Neural cell (in vitro differentiated cells): Measurements from ENCODE around the gene GALR1. TPM values are rescaled to one million over a fixed set of nuclear protein-coding genes. Genes with fewer than 3 reads are reported as not detected.

Experiments
- H2AFZ ChIP-seq: fragments of 200-600, 300-800 bp; sonication (generic), shearing (Covaris generic); 2 replicates; pipeline ENCODE4 v1.6.0; 2014; ENCODE audit warnings: low read depth, mild to moderate bottlenecking, antibody characterized with exemption, low read length, moderate library complexity
- H3F3A ChIP-seq: fragments of 200-600 bp; shearing (Covaris generic); 2 replicates; pipeline ENCODE4 v1.6.1; 2016; ENCODE audit warnings: mild to moderate bottlenecking, moderate library complexity, mixed read lengths, antibody characterized with exemption, low read length; ENCODE audit not compliant: insufficient read depth, poor library complexity, severe bottlenecking
- H3K27ac ChIP-seq: fragments of 200-600, 300-800 bp; sonication (generic), shearing (Covaris generic); 2 replicates; pipeline ENCODE4 v1.5.1; 2014; ENCODE audit warnings: mild to moderate bottlenecking, low read length, moderate library complexity
- H3K27me3 ChIP-seq: fragments of 300-800, 200-600 bp; sonication (generic), shearing (Covaris generic); 2 replicates; pipeline ENCODE4 v1.6.0; 2014; ENCODE audit warnings: mild to moderate bottlenecking, low read depth, low read length, moderate library complexity; ENCODE audit not compliant: insufficient read depth
- H3K36me3 ChIP-seq: fragments of 300-800, 200-600 bp; sonication (generic), shearing (Covaris generic); 2 replicates; pipeline ENCODE4 v1.5.1; 2014; ENCODE audit warnings: mild to moderate bottlenecking, antibody characterized with exemption, low read length, moderate library complexity; ENCODE audit not compliant: insufficient read depth
- H3K4me2 ChIP-seq: fragments of 300-800, 200-600 bp; sonication (generic), shearing (Covaris generic); 2 replicates; pipeline ENCODE4 v1.6.0; 2014; ENCODE audit warnings: mild to moderate bottlenecking, low read length
- H3K4me3 ChIP-seq: fragments of 300-800, 200-600 bp; sonication (generic), shearing (Covaris generic); 2 replicates; pipeline ENCODE4 v1.5.1; 2014; ENCODE audit warnings: mild to moderate bottlenecking, low read length, moderate library complexity
- H3K79me2 ChIP-seq: fragments of 200-600 bp; shearing (Covaris generic); replicated peaks from 2 replicates; pipeline ENCODE4 v1.6.0; 2014; ENCODE audit warnings: mild to moderate bottlenecking, low read length, moderate library complexity; ENCODE audit not compliant: insufficient read depth
- H3K9ac ChIP-seq: fragments of 300-800, 200-600 bp; sonication (generic), shearing (Covaris generic); 2 replicates; pipeline ENCODE4 v1.6.1; 2016; ENCODE audit warnings: mild to moderate bottlenecking, low read length, mixed read lengths
- H3K9me2 ChIP-seq: fragments of 200-600 bp; shearing (Covaris generic); 2 replicates; pipeline ENCODE4 v1.6.1; 2016; ENCODE audit warnings: mild to moderate bottlenecking, low read length, mixed read lengths; ENCODE audit not compliant: insufficient read depth
- H3K9me3 ChIP-seq: fragments of 200-600, 300-800 bp; sonication (generic), shearing (Covaris generic); 2 replicates; pipeline ENCODE4 v1.6.1; 2016; ENCODE audit warnings: mild to moderate bottlenecking, mixed run types, low read length, moderate library complexity, mixed read lengths
- H4K20me1 ChIP-seq: fragments of 200-600 bp; shearing (Covaris generic); 2 replicates; pipeline ENCODE4 v1.6.1; 2016; ENCODE audit warnings: mild to moderate bottlenecking, mixed run types; ENCODE audit not compliant: insufficient read depth
- EP300 ChIP-seq: fragments of 450-650 bp; conservative IDR thresholded peaks from 2 replicates; pipeline ENCODE4 v1.6.1; 2014; ENCODE audit warnings: antibody characterized with exemption, mild to moderate bottlenecking, moderate library complexity; ENCODE audit not compliant: poor library complexity, severe bottlenecking
- EZH2 ChIP-seq: fragments of 200-600, 300-800 bp; shearing (Covaris generic), sonication (generic); IDR thresholded peaks from 2 replicates; pipeline ENCODE4 v1.6.1; 2014; ENCODE audit warnings: antibody characterized with exemption, low read length, borderline replicate concordance, mild to moderate bottlenecking; ENCODE audit not compliant: insufficient read depth, poor library complexity, severe bottlenecking
- MXI1 ChIP-seq: fragments of 450-650 bp; conservative IDR thresholded peaks from 2 replicates; pipeline ENCODE4 v1.6.1; 2014; ENCODE audit warnings: antibody characterized with exemption, mild to moderate bottlenecking; ENCODE audit not compliant: poor library complexity, severe bottlenecking
- POLR2AphosphoS5 ChIP-seq: IDR thresholded peaks from 2 replicates; pipeline ENCODE4 v1.6.1; 2012
- RAD21 ChIP-seq: fragments of 450-650 bp; conservative IDR thresholded peaks from 2 replicates; pipeline ENCODE4 v1.6.1; 2014; ENCODE audit warnings: antibody characterized with exemption, mild to moderate bottlenecking, moderate library complexity
- SMC3 ChIP-seq: fragments of 450-650 bp; conservative IDR thresholded peaks from 2 replicates; pipeline ENCODE4 v1.6.1; 2014; ENCODE audit warnings: antibody characterized with exemption, mild to moderate bottlenecking, moderate library complexity; ENCODE audit not compliant: poor library complexity
- TAF1 ChIP-seq: IDR thresholded peaks from 2 replicates; pipeline ENCODE4 v1.6.1; 2012; ENCODE audit warnings: low read depth
- polyA plus RNA-seq: library from polyadenylated mRNA; depleted of rRNA; stranded (reverse); fragments of >200 nt; gene quantifications from 2 replicates; pipeline ENCODE4 v1.2.3, GENCODE V29; 2014
- TF ChIP-seq, protein P1 (sequence below): IDR thresholded peaks from 2 replicates; pipeline ENCODE4 v1.6.1; 2012; ENCODE audit warnings: borderline replicate concordance
- TF ChIP-seq, protein P2 (sequence below): fragments of 450-650 bp; IDR thresholded peaks from 2 replicates; pipeline ENCODE4 v1.5.1; 2014; ENCODE audit warnings: antibody characterized with exemption, mild to moderate bottlenecking, moderate library complexity; ENCODE audit not compliant: poor library complexity, severe bottlenecking

Gene GALR1
- polyA plus RNA-seq, 1 donor from 2014 or later, result 0.11 TPM

- Histone ChIP-seq H3K4me3 (no peak overlapping the region), H4K20me1 (no peaks in the 10 kb centered on the region), H3K9me3 (no peaks in the 10 kb centered on the region), H3K4me2 (no peak overlapping the region), H3K79me2 (no peaks in the 10 kb centered on the region), H3K9ac (no peak overlapping the region), H3K36me3 (no peaks in the 10 kb centered on the region), H2AFZ (no peak overlapping the region), H3K27ac (no peak overlapping the region), H3K9me2 (no peaks in the 10 kb centered on the region), H3K27me3 (no peaks in the 10 kb centered on the region), H3F3A (no peaks in the 10 kb centered on the region)
- TF ChIP-seq EP300, result no peak
- TF ChIP-seq MXI1, result no peak
- TF ChIP-seq SMC3, result no peak
- no peak for TF ChIP-seq EZH2
- TF ChIP-seq, protein P1, sequence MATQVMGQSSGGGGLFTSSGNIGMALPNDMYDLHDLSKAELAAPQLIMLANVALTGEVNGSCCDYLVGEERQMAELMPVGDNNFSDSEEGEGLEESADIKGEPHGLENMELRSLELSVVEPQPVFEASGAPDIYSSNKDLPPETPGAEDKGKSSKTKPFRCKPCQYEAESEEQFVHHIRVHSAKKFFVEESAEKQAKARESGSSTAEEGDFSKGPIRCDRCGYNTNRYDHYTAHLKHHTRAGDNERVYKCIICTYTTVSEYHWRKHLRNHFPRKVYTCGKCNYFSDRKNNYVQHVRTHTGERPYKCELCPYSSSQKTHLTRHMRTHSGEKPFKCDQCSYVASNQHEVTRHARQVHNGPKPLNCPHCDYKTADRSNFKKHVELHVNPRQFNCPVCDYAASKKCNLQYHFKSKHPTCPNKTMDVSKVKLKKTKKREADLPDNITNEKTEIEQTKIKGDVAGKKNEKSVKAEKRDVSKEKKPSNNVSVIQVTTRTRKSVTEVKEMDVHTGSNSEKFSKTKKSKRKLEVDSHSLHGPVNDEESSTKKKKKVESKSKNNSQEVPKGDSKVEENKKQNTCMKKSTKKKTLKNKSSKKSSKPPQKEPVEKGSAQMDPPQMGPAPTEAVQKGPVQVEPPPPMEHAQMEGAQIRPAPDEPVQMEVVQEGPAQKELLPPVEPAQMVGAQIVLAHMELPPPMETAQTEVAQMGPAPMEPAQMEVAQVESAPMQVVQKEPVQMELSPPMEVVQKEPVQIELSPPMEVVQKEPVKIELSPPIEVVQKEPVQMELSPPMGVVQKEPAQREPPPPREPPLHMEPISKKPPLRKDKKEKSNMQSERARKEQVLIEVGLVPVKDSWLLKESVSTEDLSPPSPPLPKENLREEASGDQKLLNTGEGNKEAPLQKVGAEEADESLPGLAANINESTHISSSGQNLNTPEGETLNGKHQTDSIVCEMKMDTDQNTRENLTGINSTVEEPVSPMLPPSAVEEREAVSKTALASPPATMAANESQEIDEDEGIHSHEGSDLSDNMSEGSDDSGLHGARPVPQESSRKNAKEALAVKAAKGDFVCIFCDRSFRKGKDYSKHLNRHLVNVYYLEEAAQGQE, result no peak
- TF ChIP-seq TAF1, result no peak
- TF ChIP-seq RAD21, result no peak
- TF ChIP-seq POLR2AphosphoS5, result no peak
- TF ChIP-seq, protein P2, sequence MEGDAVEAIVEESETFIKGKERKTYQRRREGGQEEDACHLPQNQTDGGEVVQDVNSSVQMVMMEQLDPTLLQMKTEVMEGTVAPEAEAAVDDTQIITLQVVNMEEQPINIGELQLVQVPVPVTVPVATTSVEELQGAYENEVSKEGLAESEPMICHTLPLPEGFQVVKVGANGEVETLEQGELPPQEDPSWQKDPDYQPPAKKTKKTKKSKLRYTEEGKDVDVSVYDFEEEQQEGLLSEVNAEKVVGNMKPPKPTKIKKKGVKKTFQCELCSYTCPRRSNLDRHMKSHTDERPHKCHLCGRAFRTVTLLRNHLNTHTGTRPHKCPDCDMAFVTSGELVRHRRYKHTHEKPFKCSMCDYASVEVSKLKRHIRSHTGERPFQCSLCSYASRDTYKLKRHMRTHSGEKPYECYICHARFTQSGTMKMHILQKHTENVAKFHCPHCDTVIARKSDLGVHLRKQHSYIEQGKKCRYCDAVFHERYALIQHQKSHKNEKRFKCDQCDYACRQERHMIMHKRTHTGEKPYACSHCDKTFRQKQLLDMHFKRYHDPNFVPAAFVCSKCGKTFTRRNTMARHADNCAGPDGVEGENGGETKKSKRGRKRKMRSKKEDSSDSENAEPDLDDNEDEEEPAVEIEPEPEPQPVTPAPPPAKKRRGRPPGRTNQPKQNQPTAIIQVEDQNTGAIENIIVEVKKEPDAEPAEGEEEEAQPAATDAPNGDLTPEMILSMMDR, result no peak
Observed at GRCh38 chr18:77206676-77207374, 42.8 kb upstream of the GALR1 start.

DNA sequence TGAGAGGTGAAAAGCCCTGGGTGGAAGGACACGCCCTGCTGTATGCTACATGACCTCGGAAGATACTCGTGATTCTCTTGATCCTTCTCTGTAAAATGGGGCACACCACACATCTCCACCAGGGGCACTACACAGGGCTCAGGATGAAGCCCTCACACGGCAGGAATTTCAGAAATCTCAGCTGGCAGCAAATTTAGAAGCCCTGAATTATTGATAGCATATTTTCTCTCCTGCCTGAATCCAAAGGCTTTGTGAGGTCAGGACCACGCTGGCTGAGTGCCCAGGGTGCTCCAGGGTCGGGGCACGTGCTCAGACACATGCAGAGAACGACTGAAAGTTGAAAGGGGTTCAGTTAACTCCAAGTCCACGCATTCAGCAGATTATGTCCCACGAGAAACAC is 42.1 kb upstream of the GALR1 start:
- Histone ChIP-seq H3K9me2 (no peaks in the 10 kb centered on the region), H3K27me3 (no peaks in the 10 kb centered on the region), H3K27ac (no peak overlapping the region), H3F3A (no peaks in the 10 kb centered on the region), H3K79me2 (no peaks in the 10 kb centered on the region), H3K9me3 (no peaks in the 10 kb centered on the region), H3K9ac (no peak overlapping the region), H3K36me3 (no peaks in the 10 kb centered on the region), H2AFZ (no peak overlapping the region), H3K4me3 (no peak overlapping the region), H3K4me2 (no peak overlapping the region), H4K20me1 (no peaks in the 10 kb centered on the region)
- TF ChIP-seq TAF1, result no peak
- no peak for TF ChIP-seq EZH2
- TF ChIP-seq POLR2AphosphoS5, result no peak
- TF ChIP-seq MXI1, result no peak
- TF ChIP-seq SMC3, result no peak
- no peak for TF ChIP-seq EP300
- TF ChIP-seq RAD21, result no peak
- TF ChIP-seq, protein P2, result no peak
